Upper lobe of left lung (tissue), 4 donors: ENCODE measurements around the gene ERC1.

ENCODE experiments used
- POLR2A ChIP-seq, 4 donors: fragments of 450-650 bp; IDR thresholded peaks; one replicate each; pipeline ENCODE4 v1.5.1; 2016 to 2017; ENCODE audit warnings: antibody characterized with exemption in 4 of 4, mild to moderate bottlenecking in 2 of 4
- TF ChIP-seq, protein P1 (sequence below), 6 experiments: fragments of 450-650 bp in 4 of 6; fragments of 200-600 bp in 2 of 6; sonication (generic) in 2 of 6; IDR thresholded peaks; one replicate each; pipeline ENCODE4 v1.5.1; 2016 to 2019; ENCODE audit warnings: antibody characterized with exemption in 6 of 6

DNA sequence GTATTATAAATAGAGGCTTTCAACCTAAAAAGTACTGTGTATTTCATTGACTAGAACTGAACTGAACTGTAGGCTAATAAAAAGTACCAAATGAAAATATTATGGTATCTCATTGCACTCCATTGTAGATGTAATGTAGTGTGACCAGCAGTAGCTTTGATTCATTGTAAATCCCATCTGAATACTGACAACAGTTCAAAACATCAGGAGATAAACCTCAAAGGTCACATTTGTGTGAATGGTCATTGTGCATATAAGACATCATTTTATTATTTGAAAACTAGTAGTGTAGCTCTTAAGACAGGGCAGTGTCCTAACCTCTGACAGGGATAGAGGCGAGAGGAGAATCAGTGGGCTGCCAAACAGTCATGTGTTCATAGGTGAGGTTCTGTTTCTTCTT, 316.8 kb downstream of the ERC1 start:
- no peak for TF ChIP-seq POLR2A (IDR thresholded peaks at IDR 0.05)
- TF ChIP-seq, protein P1, sequence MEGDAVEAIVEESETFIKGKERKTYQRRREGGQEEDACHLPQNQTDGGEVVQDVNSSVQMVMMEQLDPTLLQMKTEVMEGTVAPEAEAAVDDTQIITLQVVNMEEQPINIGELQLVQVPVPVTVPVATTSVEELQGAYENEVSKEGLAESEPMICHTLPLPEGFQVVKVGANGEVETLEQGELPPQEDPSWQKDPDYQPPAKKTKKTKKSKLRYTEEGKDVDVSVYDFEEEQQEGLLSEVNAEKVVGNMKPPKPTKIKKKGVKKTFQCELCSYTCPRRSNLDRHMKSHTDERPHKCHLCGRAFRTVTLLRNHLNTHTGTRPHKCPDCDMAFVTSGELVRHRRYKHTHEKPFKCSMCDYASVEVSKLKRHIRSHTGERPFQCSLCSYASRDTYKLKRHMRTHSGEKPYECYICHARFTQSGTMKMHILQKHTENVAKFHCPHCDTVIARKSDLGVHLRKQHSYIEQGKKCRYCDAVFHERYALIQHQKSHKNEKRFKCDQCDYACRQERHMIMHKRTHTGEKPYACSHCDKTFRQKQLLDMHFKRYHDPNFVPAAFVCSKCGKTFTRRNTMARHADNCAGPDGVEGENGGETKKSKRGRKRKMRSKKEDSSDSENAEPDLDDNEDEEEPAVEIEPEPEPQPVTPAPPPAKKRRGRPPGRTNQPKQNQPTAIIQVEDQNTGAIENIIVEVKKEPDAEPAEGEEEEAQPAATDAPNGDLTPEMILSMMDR (IDR thresholded peaks at IDR 0.05): no peak
